Endothelial cell of umbilical vein (primary cell): ENCODE results near the gene RFX2.

Source experiments
- EZH2 ChIP-seq: IDR thresholded peaks from 2 replicates; pipeline ENCODE4 v1.6.1; 2012; ENCODE audit warnings: borderline replicate concordance, low read depth, mild to moderate bottlenecking, moderate library complexity, low read length, inconsistent platforms; ENCODE audit not compliant: severe bottlenecking
- FOS ChIP-seq: IDR thresholded peaks from 2 replicates; pipeline ENCODE4 v1.6.1; 2011; ENCODE audit warnings: mild to moderate bottlenecking, low read length, moderate library complexity, borderline replicate concordance; ENCODE audit not compliant: insufficient read depth
- POLR2A ChIP-seq: IDR thresholded peaks from 2 replicates; pipeline ENCODE4 v1.6.1; 2012; ENCODE audit warnings: low read depth, mild to moderate bottlenecking, control low read depth, low read length
- POLR2AphosphoS5 ChIP-seq: IDR thresholded peaks from 2 replicates; pipeline ENCODE4 v1.6.1; 2012; ENCODE audit warnings: low read depth, mild to moderate bottlenecking, control low read depth, low read length, moderate library complexity; ENCODE audit not compliant: insufficient read depth
- TF ChIP-seq, protein P1 (sequence below), 2 donors: IDR thresholded peaks; 1 replicate in 1 of 2; 2 replicates in 1 of 2; pipeline ENCODE4 v1.5.1; 2011; ENCODE audit warnings: low read length in 2 of 2, mild to moderate bottlenecking in 2 of 2, moderate library complexity in 2 of 2, control low read depth in 1 of 2, inconsistent platforms in 1 of 2, low read depth in 1 of 2; ENCODE audit not compliant: insufficient read depth in 1 of 2; ENCODE audit errors: extremely low read depth in 1 of 2
- TF ChIP-seq, protein P2 (sequence below): IDR thresholded peaks from 2 replicates; pipeline ENCODE4 v1.6.1; 2011; ENCODE audit not compliant: insufficient read depth, insufficient read length

DNA sequence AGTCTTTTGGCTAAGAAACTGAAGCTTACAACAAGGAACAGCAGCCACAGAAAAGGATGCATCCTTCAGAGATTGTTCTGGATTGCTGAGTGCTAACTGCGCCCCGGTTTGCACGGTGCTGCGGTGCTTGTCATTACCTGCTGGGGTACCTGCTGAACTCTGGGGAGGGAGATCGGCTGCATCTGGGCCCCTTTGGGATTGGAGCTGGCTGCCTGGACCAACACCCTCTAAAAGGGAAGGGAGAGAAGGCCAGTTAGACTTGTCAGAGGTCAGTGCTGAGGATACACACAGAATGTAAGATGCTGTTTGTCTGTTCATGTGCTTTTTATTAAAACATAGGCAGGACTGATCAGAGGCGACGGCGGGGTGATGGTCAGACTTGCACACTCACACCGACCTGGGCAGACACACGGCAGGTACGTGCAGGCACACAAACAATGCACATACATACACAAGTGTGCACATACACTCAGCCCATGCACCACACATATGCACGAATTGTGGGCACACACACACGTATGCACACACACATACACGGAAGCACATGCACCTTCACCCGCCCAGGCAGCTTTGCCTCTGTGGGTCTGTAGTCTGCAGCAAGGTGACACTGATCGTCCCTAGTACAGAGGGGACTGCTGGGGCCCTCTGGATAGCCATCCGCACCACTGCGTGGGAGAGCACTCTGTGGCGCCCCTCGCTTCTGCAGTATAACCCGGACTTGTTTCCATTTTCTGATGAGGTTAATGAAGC, 66.1 kb downstream of the RFX2 start:
- TF ChIP-seq POLR2A (no peak), FOS (no peak), POLR2AphosphoS5 (no peak), EZH2 (no peak)
- TF ChIP-seq, protein P1, sequence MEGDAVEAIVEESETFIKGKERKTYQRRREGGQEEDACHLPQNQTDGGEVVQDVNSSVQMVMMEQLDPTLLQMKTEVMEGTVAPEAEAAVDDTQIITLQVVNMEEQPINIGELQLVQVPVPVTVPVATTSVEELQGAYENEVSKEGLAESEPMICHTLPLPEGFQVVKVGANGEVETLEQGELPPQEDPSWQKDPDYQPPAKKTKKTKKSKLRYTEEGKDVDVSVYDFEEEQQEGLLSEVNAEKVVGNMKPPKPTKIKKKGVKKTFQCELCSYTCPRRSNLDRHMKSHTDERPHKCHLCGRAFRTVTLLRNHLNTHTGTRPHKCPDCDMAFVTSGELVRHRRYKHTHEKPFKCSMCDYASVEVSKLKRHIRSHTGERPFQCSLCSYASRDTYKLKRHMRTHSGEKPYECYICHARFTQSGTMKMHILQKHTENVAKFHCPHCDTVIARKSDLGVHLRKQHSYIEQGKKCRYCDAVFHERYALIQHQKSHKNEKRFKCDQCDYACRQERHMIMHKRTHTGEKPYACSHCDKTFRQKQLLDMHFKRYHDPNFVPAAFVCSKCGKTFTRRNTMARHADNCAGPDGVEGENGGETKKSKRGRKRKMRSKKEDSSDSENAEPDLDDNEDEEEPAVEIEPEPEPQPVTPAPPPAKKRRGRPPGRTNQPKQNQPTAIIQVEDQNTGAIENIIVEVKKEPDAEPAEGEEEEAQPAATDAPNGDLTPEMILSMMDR (IDR thresholded peaks at IDR 0.05; ENCODE audit: extremely low read depth in 1 of 2, insufficient read depth in 1 of 2, low read depth in 1 of 2, low read length in 2 of 2): no peak
- TF ChIP-seq, protein P2, sequence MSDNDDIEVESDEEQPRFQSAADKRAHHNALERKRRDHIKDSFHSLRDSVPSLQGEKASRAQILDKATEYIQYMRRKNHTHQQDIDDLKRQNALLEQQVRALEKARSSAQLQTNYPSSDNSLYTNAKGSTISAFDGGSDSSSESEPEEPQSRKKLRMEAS: no peak
